T-helper 2 cell treated with Interferon-gamma antibody and Interleukin-4, amounts not matched to agents 5 μg/mL and 100 μg/mL, for 36 hours (primary cell): ENCODE results near the gene OR1D2.
"Not testable (repeated sequence)": the region's sequence is repeated elsewhere in the genome, so short reads cannot be mapped to it uniquely, and the experiment has no call there.

Source experiments
- DNase-seq: peaks from one replicate; pipeline ENCODE4 v3.0.0; 2021; ENCODE audit warnings: low spot score
- H3K27ac Mint-ChIP-seq: one replicate; pipeline ENCODE4 v1.8.0; 2021; ENCODE audit warnings: mild to moderate bottlenecking, mixed read lengths
- H3K27me3 Mint-ChIP-seq: one replicate; pipeline ENCODE4 v1.8.0; 2021; ENCODE audit warnings: low read depth, mixed read lengths
- H3K36me3 Mint-ChIP-seq: one replicate; pipeline ENCODE4 v1.8.0; 2021; ENCODE audit warnings: low read depth, mixed read lengths
- H3K4me1 Mint-ChIP-seq: one replicate; pipeline ENCODE4 v1.8.0; 2021; ENCODE audit warnings: low read depth, mixed read lengths
- H3K4me3 Mint-ChIP-seq: one replicate; pipeline ENCODE4 v1.8.0; 2022; ENCODE audit warnings: mild to moderate bottlenecking, moderate library complexity, mixed read lengths
- H3K9me3 Mint-ChIP-seq: one replicate; pipeline ENCODE4 v1.8.0; 2021; ENCODE audit warnings: mixed read lengths

The OR1D2 gene

GRCh38 chr17:3104322-3104721 lies at the start of gene OR1D2:
TSS of gene OR1D2 (minus strand) at chr17:3104422. CDS start at chr17:3092996, 11,426 bp downstream.
- Mint-ChIP-seq H3K27me3 (peaks cover 2% of the 10 kb centered on the region), H3K36me3 (no peaks in the 10 kb centered on the region), H3K4me3 (no peak within 1 kb of the TSS), H3K27ac (no peak within 1 kb of the TSS), H3K9me3 (no peaks in the 10 kb centered on the region), H3K4me1 (no peaks in the 10 kb centered on the region)
- DNase-seq, result no peak

- H3K27ac Mint-ChIP-seq, H3K27me3 Mint-ChIP-seq, H3K9me3 Mint-ChIP-seq, H3K4me3 Mint-ChIP-seq, H3K36me3 Mint-ChIP-seq, H3K4me1 Mint-ChIP-seq, DNase-seq: not testable (repeated sequence)
Measured at GRCh38 chr17:3137494-3137893, 33.3 kb upstream of the OR1D2 start.

DNA sequence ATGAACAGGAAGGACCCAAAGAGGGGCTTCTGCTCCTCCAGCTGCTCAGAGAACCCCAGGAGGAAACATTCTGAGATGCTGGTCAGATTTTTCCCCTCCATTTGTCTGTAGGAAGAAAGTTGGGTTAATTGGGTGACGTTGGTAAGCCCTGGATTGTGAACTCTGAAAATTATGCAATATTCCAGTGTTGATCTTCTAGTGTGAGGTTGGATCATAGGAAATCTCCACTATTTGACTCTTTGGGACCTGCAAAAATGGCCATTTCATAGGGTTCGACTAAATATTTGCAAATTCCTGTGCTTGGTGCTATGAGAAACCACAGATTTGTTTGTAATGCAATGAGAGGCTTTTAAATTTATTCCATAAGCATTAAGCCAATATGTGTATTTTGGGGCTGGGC lies 23.2 kb upstream of the OR1D2 start, which contains the start of gene OR1G1:
Gene OR1G1 (minus strand): TSS at position 101 of the 400 bp plus-strand sequence. CDS start 0 bp downstream, at position 101.
- Mint-ChIP-seq H3K9me3 (no peaks in the 10 kb centered on the region), H3K36me3 (no peaks in the 10 kb centered on the region), H3K4me1 (no peaks in the 10 kb centered on the region), H3K27me3 (peaks cover 2% of the 10 kb centered on the region), H3K27ac (no peak within 1 kb of the TSS), H3K4me3 (no peak within 1 kb of the TSS)
- no peak for DNase-seq

GRCh38 chr17:3073850-3074249 lies 30.4 kb downstream of the OR1D2 start:
- not testable (repeated sequence) for H3K27me3 Mint-ChIP-seq

DNA sequence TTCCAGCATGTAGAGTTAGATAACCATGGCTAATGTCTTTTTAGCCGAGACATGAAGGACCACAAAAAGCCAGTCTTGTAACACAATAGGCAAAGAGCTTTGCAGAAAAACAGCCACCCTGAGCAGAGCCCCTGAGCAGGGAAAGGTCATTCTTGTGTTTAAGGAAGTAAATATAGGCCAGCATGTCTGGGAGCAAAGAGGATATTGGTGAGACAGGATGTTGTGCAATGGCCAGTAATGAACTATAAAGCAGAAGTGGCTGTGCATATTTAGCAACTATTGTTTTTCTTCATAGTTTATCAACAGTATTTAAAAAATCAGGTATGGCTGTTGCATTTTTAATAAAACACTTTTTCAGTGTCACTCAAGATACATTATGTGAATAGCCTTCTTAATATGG lies 39.0 kb downstream of the OR1D2 start:
- not testable (repeated sequence) for H3K27ac Mint-ChIP-seq, H3K27me3 Mint-ChIP-seq, H3K4me3 Mint-ChIP-seq, H3K4me1 Mint-ChIP-seq, H3K9me3 Mint-ChIP-seq, H3K36me3 Mint-ChIP-seq, DNase-seq

More at GRCh38 chr17:3073850-3074249, 30.4 kb downstream of the OR1D2 start:
- H3K27ac Mint-ChIP-seq, H3K4me1 Mint-ChIP-seq, H3K36me3 Mint-ChIP-seq, H3K9me3 Mint-ChIP-seq, DNase-seq, H3K4me3 Mint-ChIP-seq: not testable (repeated sequence)

GRCh38 chr17:3063507-3063906 lies 40.7 kb downstream of the OR1D2 start, which contains the start of gene OR1D5:
TSS of gene OR1D5 (minus strand) at chr17:3063607. CDS start at chr17:3063607, 0 bp downstream.
- H3K27me3 Mint-ChIP-seq, H3K27ac Mint-ChIP-seq, H3K4me1 Mint-ChIP-seq: not testable (repeated sequence)

GRCh38 chr17:3062824-3063377 lies 41.3 kb downstream of the OR1D2 start:
- not testable (repeated sequence) for H3K4me3 Mint-ChIP-seq, H3K27ac Mint-ChIP-seq, H3K36me3 Mint-ChIP-seq, H3K9me3 Mint-ChIP-seq, H3K27me3 Mint-ChIP-seq, H3K4me1 Mint-ChIP-seq, DNase-seq

More at GRCh38 chr17:3063507-3063906, 40.7 kb downstream of the OR1D2 start, which contains the start of gene OR1D5:
- H3K36me3 Mint-ChIP-seq, H3K9me3 Mint-ChIP-seq, H3K4me3 Mint-ChIP-seq, DNase-seq: not testable (repeated sequence)

DNA sequence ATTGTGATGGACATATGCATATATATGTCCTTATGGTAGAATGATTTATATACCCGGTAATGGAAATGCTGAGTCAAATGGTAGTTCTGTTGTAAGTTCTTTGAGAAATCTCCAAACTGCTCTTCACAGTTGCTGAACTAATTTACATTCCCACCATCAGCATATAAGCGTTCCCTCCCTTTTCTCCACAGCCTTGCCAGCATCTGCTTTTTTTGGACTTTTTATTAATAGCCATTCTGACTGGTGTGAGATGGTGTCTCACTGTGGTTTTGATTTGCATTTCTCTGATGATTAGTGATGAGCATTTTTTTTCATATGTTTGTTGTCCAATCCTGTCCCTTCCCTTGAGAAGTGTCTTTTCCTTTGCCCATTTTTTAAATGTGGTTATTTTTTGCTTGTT lies 49.4 kb downstream of the OR1D2 start:
- H3K4me3 Mint-ChIP-seq, H3K36me3 Mint-ChIP-seq, H3K27me3 Mint-ChIP-seq, H3K4me1 Mint-ChIP-seq, DNase-seq, H3K27ac Mint-ChIP-seq, H3K9me3 Mint-ChIP-seq: not testable (repeated sequence)

- Mint-ChIP-seq H3K27ac (no peak overlapping the region), H3K27me3 (no peaks in the 10 kb centered on the region), H3K4me3 (peak overlapping the region; percentile 97), H3K36me3 (no peaks in the 10 kb centered on the region), H3K4me1 (peaks cover 9% of the 10 kb centered on the region), H3K9me3 (no peaks in the 10 kb centered on the region)
- no peak for DNase-seq
Measured at GRCh38 chr17:3049705-3050295, 54.4 kb downstream of the OR1D2 start.

GRCh38 chr17:3048727-3049471 lies 55.3 kb downstream of the OR1D2 start:
- H3K36me3 Mint-ChIP-seq, result no peaks in the 10 kb centered on the region
- H3K4me1 Mint-ChIP-seq, result peaks cover 9% of the 10 kb centered on the region
- peak overlapping the region; percentile 97 for H3K4me3 Mint-ChIP-seq
- H3K27ac Mint-ChIP-seq, result peak overlapping the region; percentile 85
- peaks cover 7% of the 10 kb centered on the region for H3K9me3 Mint-ChIP-seq
- no peaks in the 10 kb centered on the region for H3K27me3 Mint-ChIP-seq
- peak; percentile 90 for DNase-seq

DNA sequence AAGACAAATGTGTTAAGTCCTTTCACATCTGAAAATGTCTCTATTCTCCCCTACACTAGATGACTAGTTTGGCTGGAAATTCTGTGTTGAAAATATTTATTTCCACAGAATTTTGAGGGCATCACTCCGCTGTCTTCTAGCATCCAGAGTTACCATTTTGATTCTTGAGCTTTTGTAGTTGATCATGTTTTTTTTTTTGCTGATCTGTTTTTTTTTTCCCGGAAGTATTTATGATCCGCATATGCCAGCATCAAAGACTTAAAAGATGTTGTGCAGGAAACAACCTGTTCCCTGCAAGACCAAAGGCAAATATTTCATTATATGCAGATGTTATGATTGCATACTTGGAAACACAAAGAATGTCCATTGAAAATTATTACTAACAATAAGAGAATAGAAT lies 57.5 kb downstream of the OR1D2 start:
- H3K4me1 Mint-ChIP-seq, result peaks cover 9% of the 10 kb centered on the region
- no peaks in the 10 kb centered on the region for H3K27me3 Mint-ChIP-seq
- DNase-seq, result no peak
- no peak overlapping the region for H3K4me3 Mint-ChIP-seq
- no peaks in the 10 kb centered on the region for H3K36me3 Mint-ChIP-seq
- peaks cover 16% of the 10 kb centered on the region for H3K9me3 Mint-ChIP-seq
- no peak overlapping the region for H3K27ac Mint-ChIP-seq

DNA sequence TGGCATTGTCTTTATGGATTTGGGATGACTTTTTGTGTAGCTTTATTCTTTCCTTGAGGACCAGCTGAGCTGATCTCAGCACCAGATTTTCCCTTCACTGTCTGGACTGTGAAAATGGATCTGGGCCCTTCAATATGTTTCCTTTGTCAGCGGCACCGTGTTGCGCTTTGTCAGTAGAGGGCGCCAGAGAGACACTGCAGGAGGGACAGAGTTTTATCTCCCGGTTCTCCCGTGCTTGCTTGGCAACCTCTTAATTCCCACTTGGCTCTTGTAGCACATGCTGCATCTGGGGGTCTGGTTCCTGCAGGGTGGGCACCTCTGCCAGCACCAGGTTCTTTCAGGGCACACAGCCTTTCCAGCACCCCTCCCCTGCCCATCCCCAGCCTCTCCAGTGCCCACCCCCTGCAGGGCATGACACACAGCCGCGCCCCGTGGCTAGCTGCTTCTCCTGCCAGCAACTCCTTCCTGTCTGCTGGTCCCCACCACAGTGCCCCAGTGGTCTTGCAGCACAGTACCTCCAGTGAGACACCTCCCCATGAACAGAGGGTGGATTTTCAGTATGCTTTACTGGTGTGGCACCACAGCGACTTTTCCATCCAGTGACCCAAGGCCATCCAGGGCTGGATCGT lies 60.4 kb downstream of the OR1D2 start:
- H3K4me1 Mint-ChIP-seq, result peaks cover 4% of the 10 kb centered on the region
- DNase-seq, result peak; percentile 3
- no peak overlapping the region for H3K4me3 Mint-ChIP-seq
- peaks cover 16% of the 10 kb centered on the region for H3K9me3 Mint-ChIP-seq
- no peaks in the 10 kb centered on the region for H3K27me3 Mint-ChIP-seq
- H3K27ac Mint-ChIP-seq, result no peak overlapping the region
- no peaks in the 10 kb centered on the region for H3K36me3 Mint-ChIP-seq

DNA sequence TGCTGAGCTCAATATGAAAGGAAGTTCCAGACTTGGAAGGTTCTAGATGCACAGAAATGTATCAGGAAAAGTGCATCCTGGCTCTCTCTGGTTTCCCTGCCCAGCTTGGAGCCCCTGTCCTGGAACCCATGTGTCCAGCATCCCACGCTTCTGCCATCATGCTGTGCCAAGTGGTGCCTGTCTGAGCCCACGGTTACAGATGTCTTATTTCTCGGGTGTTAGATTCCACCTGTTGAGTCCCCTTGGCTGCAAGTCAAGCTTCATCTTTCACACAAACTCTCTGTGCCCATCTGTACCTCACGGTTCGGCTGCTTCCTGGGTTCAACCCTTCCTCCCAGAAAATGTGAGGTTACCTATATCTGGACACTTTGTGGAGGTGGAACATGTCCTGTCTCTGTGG lies 63.3 kb downstream of the OR1D2 start:
- Mint-ChIP-seq H3K27me3 (no peaks in the 10 kb centered on the region), H3K4me1 (no peaks in the 10 kb centered on the region), H3K36me3 (no peaks in the 10 kb centered on the region), H3K4me3 (no peak overlapping the region), H3K27ac (no peak overlapping the region), H3K9me3 (peaks cover 16% of the 10 kb centered on the region)
- DNase-seq, result peak; percentile 1

- Mint-ChIP-seq H3K9me3 (peaks cover 16% of the 10 kb centered on the region), H3K4me1 (no peaks in the 10 kb centered on the region), H3K27me3 (no peaks in the 10 kb centered on the region), H3K4me3 (no peak overlapping the region), H3K27ac (no peak overlapping the region), H3K36me3 (no peaks in the 10 kb centered on the region)
- DNase-seq, result no peak
Measured at GRCh38 chr17:3039736-3040135, 64.5 kb downstream of the OR1D2 start.
